Suppressor macrophage treated with lipopolysaccharide for 1 hour (primary cell): ENCODE measurements around the gene ABCC12.
"Not testable (repeated sequence)": the region's sequence is repeated elsewhere in the genome, so short reads cannot be mapped to it uniquely, and the experiment has no call there.

ENCODE experiments used
- DNase-seq, 3 donors: peaks; one replicate each; pipeline ENCODE4 v3.0.0-alpha.2; 2020 to 2022

Gene ABCC12

GRCh38 chr16:48155926-48156789, at the start of gene ABCC12:
Gene ABCC12 (minus strand): TSS chr16:48155993. CDS start chr16:48146424, 9,569 bp downstream.
- DNase-seq = no peak

- no peak for DNase-seq
Measured at GRCh38 chr16:48204825-48205151, 49.0 kb upstream of the ABCC12 start.

GRCh38 chr16:48203974-48204824, 48.4 kb upstream of the ABCC12 start:
- DNase-seq = no peak

GRCh38 chr16:48201515-48202201, 45.9 kb upstream of the ABCC12 start:
- peak; percentile 26 to 38 (median 32) for DNase-seq

GRCh38 chr16:48197294-48197693, 41.5 kb upstream of the ABCC12 start:
- DNase-seq = no peak

- peak; percentile 12 to 24 (median 19) for DNase-seq
Measured at GRCh38 chr16:48194828-48195556, 39.2 kb upstream of the ABCC12 start.

- DNase-seq = no peak
Measured at GRCh38 chr16:48193846-48194245, 38.1 kb upstream of the ABCC12 start.

- DNase-seq = peak; percentile 79 to 93 (median 93)
Measured at GRCh38 chr16:48188449-48189102, 32.8 kb upstream of the ABCC12 start.

GRCh38 chr16:48187779-48188178, 32.0 kb upstream of the ABCC12 start:
- peak in 1 of 3 donors; percentile 20 for DNase-seq

GRCh38 chr16:48184681-48185080, 28.9 kb upstream of the ABCC12 start:
- DNase-seq = no peak

- DNase-seq = no peak
Measured at GRCh38 chr16:48182979-48183537, 27.3 kb upstream of the ABCC12 start.

- not testable (repeated sequence) for DNase-seq
Measured at GRCh38 chr16:48181746-48182520, 26.1 kb upstream of the ABCC12 start.

- DNase-seq = no peak
Measured at GRCh38 chr16:48180868-48181480, 25.2 kb upstream of the ABCC12 start.

- DNase-seq = no peak
Measured at GRCh38 chr16:48176635-48177408, 21.0 kb upstream of the ABCC12 start.

GRCh38 chr16:48173889-48174288, 18.1 kb upstream of the ABCC12 start:
- no peak for DNase-seq

GRCh38 chr16:48172682-48173081, 16.9 kb upstream of the ABCC12 start:
- DNase-seq = no peak

- no peak for DNase-seq
Measured at GRCh38 chr16:48169896-48170295, 14.1 kb upstream of the ABCC12 start.

- DNase-seq = peak; percentile 32 to 73 (median 64)
Measured at GRCh38 chr16:48168075-48168474, 12.3 kb upstream of the ABCC12 start.

- not testable (repeated sequence) for DNase-seq
Measured at GRCh38 chr16:48166617-48167016, 10.8 kb upstream of the ABCC12 start.
